ENCODE measurements around the gene OSMR. TPM values are rescaled to one million over a fixed set of nuclear protein-coding genes. Genes with fewer than 3 reads are reported as not detected.

OSMR gene
- total RNA-seq, 2 donors from 2014 or later: 1.3 to 4.4 TPM

DNA sequence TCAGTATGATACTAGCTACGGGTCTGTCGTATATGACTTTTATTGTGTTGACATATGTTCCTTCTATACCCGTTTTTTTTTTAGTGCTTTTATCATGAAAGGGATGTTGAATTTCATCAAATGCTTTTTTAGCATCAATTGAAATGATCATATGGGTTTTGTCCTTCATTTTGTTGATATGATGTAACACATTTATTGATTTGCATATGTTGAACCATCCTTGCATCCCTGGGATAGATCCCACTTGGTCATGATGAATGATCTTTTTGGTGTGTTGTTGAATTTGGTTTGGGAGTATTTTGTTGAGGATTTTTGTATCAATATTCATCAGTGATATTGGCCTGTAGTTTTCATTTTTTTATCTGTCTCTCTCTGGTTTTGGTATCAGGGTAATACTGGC lies 50.9 kb downstream of the OSMR start:
- 89 to 100% methylated on average over 1 to 3 of the region's 3 CpGs for WGBS, 2 experiments (ENCODE audit: insufficient coverage in 1 of 2, insufficient read length in 1 of 2)
- Histone ChIP-seq H3K4me1 (ENCODE audit: control insufficient read depth, insufficient read depth, low read length) (no peaks in the 10 kb centered on the region), H3K27me3 (ENCODE audit: control insufficient read depth, insufficient read depth, low read length, poor library complexity, severe bottlenecking) (no peaks in the 10 kb centered on the region), H3K9me3 (ENCODE audit: control insufficient read depth, low read length) (peaks cover 26% of the 10 kb centered on the region), H3K9ac (ENCODE audit: extremely low read depth, low read length, poor library complexity, severe bottlenecking) (no peak overlapping the region), H3K27ac (ENCODE audit: low read depth, low read length) (no peak overlapping the region), H3K4me3 (ENCODE audit: low read length) (no peak overlapping the region), H3K36me3 (ENCODE audit: control insufficient read depth, insufficient read depth, low read length) (no peaks in the 10 kb centered on the region)
- Mint-ChIP-seq H3K27me3 (ENCODE audit: insufficient read depth) (peaks cover 3% of the 10 kb centered on the region), H3K9me3 (peaks cover 15% of the 10 kb centered on the region), H3K36me3 (ENCODE audit: low read depth) (peaks cover 2% of the 10 kb centered on the region), H3K27ac (no peak overlapping the region), H3K4me1 (no peaks in the 10 kb centered on the region), H3K4me3 (no peak overlapping the region)
- TF ChIP-seq CTCF (conservative IDR thresholded peaks at IDR 0.05): no peak
- no peak for DNase-seq

DNA sequence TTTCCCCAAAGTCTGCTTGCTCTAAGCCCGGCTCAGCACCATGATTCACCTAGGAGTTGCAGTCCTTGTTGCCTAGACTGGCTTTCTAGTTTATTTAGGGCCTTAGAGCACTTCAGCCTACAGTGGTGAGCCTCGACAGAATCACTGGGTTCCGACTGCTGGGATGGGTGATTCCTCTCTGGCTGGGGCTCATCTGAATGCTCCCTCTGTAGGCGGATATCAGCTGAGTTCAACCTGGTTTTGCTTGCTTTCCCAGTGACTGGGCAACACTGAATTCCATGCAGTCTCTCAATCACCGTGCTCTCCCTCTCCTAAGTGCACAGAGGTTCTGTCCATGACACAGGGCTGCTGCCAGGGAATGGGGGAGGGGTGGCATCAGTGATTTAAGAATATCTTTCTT lies 54.1 kb downstream of the OSMR start:
- no peak overlapping the region for H3K4me3 Mint-ChIP-seq
- H3K4me1 ChIP-seq (ENCODE audit: control insufficient read depth, insufficient read depth, low read length): no peaks in the 10 kb centered on the region
- no peaks in the 10 kb centered on the region for H3K36me3 ChIP-seq (ENCODE audit: control insufficient read depth, insufficient read depth, low read length)
- 86 to 90% methylated on average over 3 to 5 of the region's 5 CpGs for WGBS, 2 experiments (ENCODE audit: insufficient coverage in 1 of 2, insufficient read length in 1 of 2)
- no peak overlapping the region for H3K4me3 ChIP-seq (ENCODE audit: low read length)
- peak; percentile 28 for TF ChIP-seq CTCF (conservative IDR thresholded peaks at IDR 0.05)
- no peak overlapping the region for H3K27ac ChIP-seq (ENCODE audit: low read depth, low read length)
- H3K4me1 Mint-ChIP-seq: no peaks in the 10 kb centered on the region
- no peaks in the 10 kb centered on the region for H3K27me3 ChIP-seq (ENCODE audit: control insufficient read depth, insufficient read depth, low read length, poor library complexity, severe bottlenecking)
- peaks cover 3% of the 10 kb centered on the region for H3K27me3 Mint-ChIP-seq (ENCODE audit: insufficient read depth)
- peaks cover 18% of the 10 kb centered on the region for H3K9me3 ChIP-seq (ENCODE audit: control insufficient read depth, low read length)
- no peak for DNase-seq
- H3K9me3 Mint-ChIP-seq: peaks cover 13% of the 10 kb centered on the region
- H3K9ac ChIP-seq (ENCODE audit: extremely low read depth, low read length, poor library complexity, severe bottlenecking): no peak overlapping the region
- peaks cover 2% of the 10 kb centered on the region for H3K36me3 Mint-ChIP-seq (ENCODE audit: low read depth)
- no peak overlapping the region for H3K27ac Mint-ChIP-seq

- no peaks in the 10 kb centered on the region for H3K4me1 ChIP-seq (ENCODE audit: control insufficient read depth, insufficient read depth, low read length)
- TF ChIP-seq CTCF (conservative IDR thresholded peaks at IDR 0.05): no peak
- WGBS, 2 experiments (ENCODE audit: insufficient coverage in 1 of 2, insufficient read length in 1 of 2): 93 to 100% methylated on average over 4 of the region's 4 CpGs
- no peaks in the 10 kb centered on the region for H3K27me3 Mint-ChIP-seq (ENCODE audit: insufficient read depth)
- H3K9me3 ChIP-seq (ENCODE audit: control insufficient read depth, low read length): no peaks in the 10 kb centered on the region
- no peaks in the 10 kb centered on the region for H3K36me3 Mint-ChIP-seq (ENCODE audit: low read depth)
- no peak overlapping the region for H3K27ac Mint-ChIP-seq
- no peak overlapping the region for H3K9ac ChIP-seq (ENCODE audit: extremely low read depth, low read length, poor library complexity, severe bottlenecking)
- no peaks in the 10 kb centered on the region for H3K27me3 ChIP-seq (ENCODE audit: control insufficient read depth, insufficient read depth, low read length, poor library complexity, severe bottlenecking)
- H3K36me3 ChIP-seq (ENCODE audit: control insufficient read depth, insufficient read depth, low read length): no peaks in the 10 kb centered on the region
- H3K4me3 ChIP-seq (ENCODE audit: low read length): no peak overlapping the region
- no peak overlapping the region for H3K4me3 Mint-ChIP-seq
- no peaks in the 10 kb centered on the region for H3K4me1 Mint-ChIP-seq
- peaks cover 3% of the 10 kb centered on the region for H3K9me3 Mint-ChIP-seq
- no peak for DNase-seq
- no peak overlapping the region for H3K27ac ChIP-seq (ENCODE audit: low read depth, low read length)
These were observed 59.7 kb downstream of the OSMR start for GRCh38 chr5:38905516-38905915.
